ENCODE measurements around the gene HMG20B. TPM values are rescaled to one million over a fixed set of nuclear protein-coding genes. Genes with fewer than 3 reads are reported as not detected.

HMG20B gene
- polyA plus RNA-seq (2012; rRNA removed) = 88.2 and 92.0 TPM in 2 replicates
- polyA plus RNA-seq (2012; cell fraction: cytosol; rRNA removed) = 70.6 and 79.6 TPM in 2 replicates
- 217 and 375 TPM in 2 replicates for polyA plus RNA-seq (2012; cell fraction: nucleus; rRNA removed)

DNA sequence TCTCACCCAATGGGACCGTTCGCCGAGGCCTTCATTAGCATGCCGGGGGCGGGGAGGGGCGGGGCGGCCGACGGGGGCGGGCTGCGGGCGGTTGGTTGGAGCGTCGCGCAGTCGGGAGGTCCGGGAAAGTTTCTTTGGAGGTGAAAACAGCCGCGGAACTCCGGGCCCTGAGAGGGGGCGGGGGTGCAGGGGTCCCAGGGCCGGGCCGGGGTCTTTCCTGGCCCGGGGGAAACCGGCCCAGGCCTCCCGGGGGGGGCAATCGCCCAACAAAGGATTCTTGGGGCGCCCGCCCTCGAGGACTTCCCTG, at the start of gene HMG20B:
Gene HMG20B (plus strand): TSS at position 90 of the 307 bp plus-strand sequence. CDS start 366 bp downstream, outside the sequence.
- H3K9me3 ChIP-seq = no peaks in the 10 kb centered on the region
- H3K9me2 ChIP-seq = no peaks in the 10 kb centered on the region
- H3K4me3 ChIP-seq (ENCODE audit: low read depth in 2 of 2, low read length in 1 of 2) = peak within 1 kb of the TSS; percentile 91 to 92
- peak within 1 kb of the TSS; percentile 99 for H2AFZ ChIP-seq (ENCODE audit: low read depth)
- H4K20me1 ChIP-seq (ENCODE audit: insufficient read depth) = peaks cover 4% of the 10 kb centered on the region; the same call in 1 of the 2 replicates
- WGBS (ENCODE audit: low lambda C conversion rate) = 7% methylated on average over 9 of the region's 30 CpGs
- POLR2A ChIA-PET = no interaction called here
- H3K79me2 ChIP-seq (ENCODE audit: insufficient read depth) = peaks cover 9% of the 10 kb centered on the region
- H3K9ac ChIP-seq = peak within 1 kb of the TSS; percentile 92
- H3K27me3 ChIP-seq (ENCODE audit: insufficient read depth) = no peaks in the 10 kb centered on the region
- no peak for DNase-seq
- TF ChIP-seq, protein P1, sequence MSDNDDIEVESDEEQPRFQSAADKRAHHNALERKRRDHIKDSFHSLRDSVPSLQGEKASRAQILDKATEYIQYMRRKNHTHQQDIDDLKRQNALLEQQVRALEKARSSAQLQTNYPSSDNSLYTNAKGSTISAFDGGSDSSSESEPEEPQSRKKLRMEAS (IDR thresholded peaks at IDR 0.05; ENCODE audit: low read depth) = no peak
- TF ChIP-seq POLR2AphosphoS5 (IDR thresholded peaks at IDR 0.05; ENCODE audit: low read depth, low read length) = 0 out of 2 replicates have a peak, but pooled peaks have one; percentile 32
- peak within 1 kb of the TSS; percentile 67 to 72; a peak in 3 of 4 replicates for H3K27ac ChIP-seq (ENCODE audit: low read depth in 2 of 2, low read length in 1 of 2)
- H3K4me2 ChIP-seq = peak within 1 kb of the TSS; percentile 100
- H3K4me1 ChIP-seq (ENCODE audit: control insufficient read depth in 1 of 2, insufficient read depth in 2 of 2, low read depth in 1 of 2, low read length in 1 of 2) = peaks cover 0 to 5% of the 10 kb centered on the region in 2 experiments; a peak in 1 of 4 replicates
- peaks cover 13% of the 10 kb centered on the region for H3F3A ChIP-seq (replicated peaks; ENCODE audit: insufficient read depth)
- peaks cover 6 to 10% of the 10 kb centered on the region in 2 experiments for H3K36me3 ChIP-seq (replicated peaks in 1 of 2; ENCODE audit: control insufficient read depth in 1 of 2, insufficient read depth in 2 of 2, low read length in 1 of 2)
- CTCF ChIA-PET = interaction anchor here (5.8 kb wide), 1 partner anchor 13 kb away, joined by 38 read pairs; the partner anchor contains the start of gene GIPC3

DNA sequence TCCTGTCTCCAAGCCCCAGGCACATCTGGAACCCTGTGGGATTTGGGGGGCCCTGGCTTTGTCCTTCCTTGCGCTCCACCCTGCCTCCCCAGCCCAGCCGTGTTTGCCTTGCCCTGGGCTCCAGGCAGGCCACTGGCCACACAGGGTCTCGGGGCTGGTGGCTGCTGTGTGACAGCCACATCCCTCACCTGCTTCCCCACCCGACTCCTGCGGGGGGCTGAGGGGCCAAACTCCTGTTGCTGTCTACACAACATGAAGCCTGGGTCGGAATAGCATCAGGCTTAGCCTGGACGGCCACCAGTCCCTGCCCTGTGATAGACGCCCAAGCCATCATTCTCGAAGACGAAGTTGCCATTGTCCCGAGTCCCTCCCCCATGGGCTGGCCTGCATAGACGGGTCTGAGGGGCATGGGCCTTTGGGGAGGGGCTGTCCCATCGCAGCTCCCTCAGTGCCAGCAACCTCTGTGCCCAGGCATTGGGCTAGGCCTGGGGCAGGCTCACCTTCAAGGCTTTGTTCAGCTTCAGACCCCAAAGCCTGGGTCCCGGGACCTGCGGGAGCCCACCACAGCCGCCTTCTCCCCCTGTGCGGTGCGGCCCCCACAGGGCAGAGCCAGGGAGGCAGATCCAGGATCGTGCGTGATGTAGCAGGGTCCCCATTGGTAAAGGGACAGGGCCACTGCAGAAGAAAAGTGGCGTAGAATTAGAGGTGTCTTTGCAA, 49.2 kb upstream of the HMG20B start:
- POLR2A ChIA-PET = no interaction called here
- no peak overlapping the region for H3K9ac ChIP-seq
- H3K4me2 ChIP-seq = no peak overlapping the region
- no peak overlapping the region for H3K4me3 ChIP-seq (ENCODE audit: low read depth in 2 of 2, low read length in 1 of 2)
- no peaks in the 10 kb centered on the region for H3K9me2 ChIP-seq
- H3F3A ChIP-seq (replicated peaks; ENCODE audit: insufficient read depth) = no peaks in the 10 kb centered on the region
- H3K79me2 ChIP-seq (ENCODE audit: insufficient read depth) = peaks cover 55% of the 10 kb centered on the region
- no peaks in the 10 kb centered on the region for H3K27me3 ChIP-seq (ENCODE audit: insufficient read depth)
- no peaks in the 10 kb centered on the region for H3K9me3 ChIP-seq
- DNase-seq = no peak
- TF ChIP-seq RAD21 (IDR thresholded peaks at IDR 0.05; ENCODE audit: low read length) (no peak), TEAD4 (IDR thresholded peaks at IDR 0.05; ENCODE audit: borderline replicate concordance, insufficient read depth) (no peak), GATA2 (CRISPR knock-in tag; IDR thresholded peaks at IDR 0.05) (no peak), EP300 (IDR thresholded peaks at IDR 0.05; ENCODE audit: borderline replicate concordance in 1 of 2, low read depth in 1 of 2, low read length in 1 of 2) (no peak)
- TF ChIP-seq, protein P1 (IDR thresholded peaks at IDR 0.05; ENCODE audit: low read depth) = no peak
- CTCF ChIA-PET = no interaction called here
- peaks cover 54% of the 10 kb centered on the region for H4K20me1 ChIP-seq (ENCODE audit: insufficient read depth)
- peaks cover 11 to 35% of the 10 kb centered on the region in 2 experiments for H3K36me3 ChIP-seq (replicated peaks in 1 of 2; ENCODE audit: control insufficient read depth in 1 of 2, insufficient read depth in 2 of 2, low read length in 1 of 2)
- no peak overlapping the region for H2AFZ ChIP-seq (ENCODE audit: low read depth)
- WGBS (ENCODE audit: low lambda C conversion rate) = 98% methylated on average over 12 of the region's 21 CpGs
- H3K27ac ChIP-seq (ENCODE audit: low read depth in 2 of 2, low read length in 1 of 2) = no peak overlapping the region
- peaks cover 0 to 13% of the 10 kb centered on the region in 2 experiments; a peak in 1 of 4 replicates for H3K4me1 ChIP-seq (ENCODE audit: control insufficient read depth in 1 of 2, insufficient read depth in 2 of 2, low read depth in 1 of 2, low read length in 1 of 2)

DNA sequence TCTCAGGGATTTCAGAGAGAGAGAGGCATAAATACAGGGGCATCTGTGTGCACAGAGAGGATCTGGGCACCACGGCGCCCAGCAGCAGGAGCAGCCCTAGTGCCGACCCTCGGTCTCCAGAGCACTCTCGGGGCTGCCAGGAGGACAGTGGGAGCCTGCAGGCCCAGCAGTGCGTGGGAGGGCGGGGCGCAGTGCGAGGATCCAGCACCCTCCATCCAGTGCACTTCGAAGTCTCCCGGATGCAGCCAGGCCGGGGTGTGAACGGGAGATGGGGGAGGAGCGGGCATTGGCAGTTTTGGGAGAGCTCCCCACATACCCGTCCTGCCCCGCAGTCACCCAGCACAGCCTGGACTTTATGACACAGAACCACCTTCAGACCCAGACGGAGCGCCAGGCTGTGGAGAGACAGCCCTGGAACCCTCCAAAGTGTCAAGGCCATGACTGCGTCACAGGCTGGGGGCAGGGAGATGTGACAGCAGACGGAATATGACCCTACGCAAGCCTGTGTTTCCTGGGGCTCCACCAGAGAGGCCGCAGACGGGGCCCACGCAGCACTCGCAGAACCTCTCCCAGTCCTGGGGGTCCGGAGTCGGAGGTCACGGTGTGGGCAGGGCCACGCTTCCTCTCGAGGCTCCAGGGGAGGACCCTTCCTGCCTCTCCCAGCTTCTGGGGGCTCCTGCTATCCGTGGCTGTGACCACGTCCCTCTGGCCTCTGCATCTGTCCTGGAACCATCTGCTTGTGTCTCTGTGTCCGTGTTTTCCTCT, 48.5 kb upstream of the HMG20B start:
- peaks cover 47% of the 10 kb centered on the region for H3K79me2 ChIP-seq (ENCODE audit: insufficient read depth)
- 97% methylated on average over 16 of the region's 33 CpGs for WGBS (ENCODE audit: low lambda C conversion rate)
- TF ChIP-seq TEAD4 (IDR thresholded peaks at IDR 0.05; ENCODE audit: borderline replicate concordance, insufficient read depth) (no peak), RFX5 (IDR thresholded peaks at IDR 0.05; ENCODE audit: low read length) (no peak), ELF1 (IDR thresholded peaks at IDR 0.05) (no peak), CHD2 (IDR thresholded peaks at IDR 0.05; ENCODE audit: low read length, partially characterized antibody) (no peak), SMC3 (IDR thresholded peaks at IDR 0.05; ENCODE audit: low read depth, low read length) (no peak), MEF2A (IDR thresholded peaks at IDR 0.05; ENCODE audit: borderline replicate concordance, low read depth) (no peak)
- TF ChIP-seq, protein P2, sequence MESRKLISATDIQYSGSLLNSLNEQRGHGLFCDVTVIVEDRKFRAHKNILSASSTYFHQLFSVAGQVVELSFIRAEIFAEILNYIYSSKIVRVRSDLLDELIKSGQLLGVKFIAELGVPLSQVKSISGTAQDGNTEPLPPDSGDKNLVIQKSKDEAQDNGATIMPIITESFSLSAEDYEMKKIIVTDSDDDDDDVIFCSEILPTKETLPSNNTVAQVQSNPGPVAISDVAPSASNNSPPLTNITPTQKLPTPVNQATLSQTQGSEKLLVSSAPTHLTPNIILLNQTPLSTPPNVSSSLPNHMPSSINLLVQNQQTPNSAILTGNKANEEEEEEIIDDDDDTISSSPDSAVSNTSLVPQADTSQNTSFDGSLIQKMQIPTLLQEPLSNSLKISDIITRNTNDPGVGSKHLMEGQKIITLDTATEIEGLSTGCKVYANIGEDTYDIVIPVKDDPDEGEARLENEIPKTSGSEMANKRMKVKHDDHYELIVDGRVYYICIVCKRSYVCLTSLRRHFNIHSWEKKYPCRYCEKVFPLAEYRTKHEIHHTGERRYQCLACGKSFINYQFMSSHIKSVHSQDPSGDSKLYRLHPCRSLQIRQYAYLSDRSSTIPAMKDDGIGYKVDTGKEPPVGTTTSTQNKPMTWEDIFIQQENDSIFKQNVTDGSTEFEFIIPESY (IDR thresholded peaks at IDR 0.05; ENCODE audit: borderline replicate concordance, low read depth) = no peak
- TF ChIP-seq, protein P3, sequence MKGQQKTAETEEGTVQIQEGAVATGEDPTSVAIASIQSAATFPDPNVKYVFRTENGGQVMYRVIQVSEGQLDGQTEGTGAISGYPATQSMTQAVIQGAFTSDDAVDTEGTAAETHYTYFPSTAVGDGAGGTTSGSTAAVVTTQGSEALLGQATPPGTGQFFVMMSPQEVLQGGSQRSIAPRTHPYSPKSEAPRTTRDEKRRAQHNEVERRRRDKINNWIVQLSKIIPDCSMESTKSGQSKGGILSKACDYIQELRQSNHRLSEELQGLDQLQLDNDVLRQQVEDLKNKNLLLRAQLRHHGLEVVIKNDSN (IDR thresholded peaks at IDR 0.05; ENCODE audit: borderline replicate concordance, low read depth) = no peak

More for the DNA sequence above, 48.5 kb upstream of the HMG20B start:
- CTCF ChIA-PET = no interaction called here
- H3K4me2 ChIP-seq = no peak overlapping the region
- H3K36me3 ChIP-seq (replicated peaks in 1 of 2; ENCODE audit: control insufficient read depth in 1 of 2, insufficient read depth in 2 of 2, low read length in 1 of 2) = peaks cover 11 to 35% of the 10 kb centered on the region in 2 experiments
- H4K20me1 ChIP-seq (ENCODE audit: insufficient read depth) = peaks cover 46% of the 10 kb centered on the region
- H3K9me3 ChIP-seq = no peaks in the 10 kb centered on the region
- DNase-seq = no peak
- no peaks in the 10 kb centered on the region for H3F3A ChIP-seq (replicated peaks; ENCODE audit: insufficient read depth)
- no peaks in the 10 kb centered on the region for H3K27me3 ChIP-seq (ENCODE audit: insufficient read depth)
- peaks cover 0 to 13% of the 10 kb centered on the region in 2 experiments; a peak in 1 of 4 replicates for H3K4me1 ChIP-seq (ENCODE audit: control insufficient read depth in 1 of 2, insufficient read depth in 2 of 2, low read depth in 1 of 2, low read length in 1 of 2)
- POLR2A ChIA-PET = no interaction called here
- H3K27ac ChIP-seq (ENCODE audit: low read depth in 2 of 2, low read length in 1 of 2) = no peak overlapping the region
- H3K4me3 ChIP-seq (ENCODE audit: low read depth in 2 of 2, low read length in 1 of 2) = no peak overlapping the region
- no peaks in the 10 kb centered on the region for H3K9me2 ChIP-seq
- H2AFZ ChIP-seq (ENCODE audit: low read depth) = no peak overlapping the region
- no peak overlapping the region for H3K9ac ChIP-seq
